Measurements from ENCODE around the gene SNX1. TPM values are rescaled to one million over a fixed set of nuclear protein-coding genes. Genes with fewer than 3 reads are reported as not detected.

Gene SNX1
- total and polyA plus RNA-seq, 2 of the 13 experiments (the other 11 are each of a cell fraction or from before 2014, with no cell fraction given): 29.3 to 60.1 TPM

DNA sequence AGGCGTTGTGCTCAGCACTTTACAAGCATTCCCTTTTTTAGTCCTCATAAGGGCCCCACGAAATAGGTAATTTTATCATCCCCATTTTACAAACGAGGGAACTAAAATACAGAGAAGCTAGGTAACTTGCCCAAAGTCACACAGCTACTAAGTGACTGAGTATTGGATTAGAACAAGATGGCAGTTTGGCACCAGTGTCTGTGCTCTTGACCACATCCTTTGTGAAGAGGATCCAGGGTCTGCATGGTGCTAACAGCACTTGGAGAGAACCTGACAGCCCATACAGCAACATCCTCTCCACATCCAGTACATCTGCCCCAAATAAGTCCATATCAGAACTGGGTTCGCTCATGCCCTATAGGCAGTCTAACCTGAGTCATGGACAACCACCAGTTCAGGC lies 27.6 kb upstream of the SNX1 start (continued):
- TF ChIP-seq, protein P1, sequence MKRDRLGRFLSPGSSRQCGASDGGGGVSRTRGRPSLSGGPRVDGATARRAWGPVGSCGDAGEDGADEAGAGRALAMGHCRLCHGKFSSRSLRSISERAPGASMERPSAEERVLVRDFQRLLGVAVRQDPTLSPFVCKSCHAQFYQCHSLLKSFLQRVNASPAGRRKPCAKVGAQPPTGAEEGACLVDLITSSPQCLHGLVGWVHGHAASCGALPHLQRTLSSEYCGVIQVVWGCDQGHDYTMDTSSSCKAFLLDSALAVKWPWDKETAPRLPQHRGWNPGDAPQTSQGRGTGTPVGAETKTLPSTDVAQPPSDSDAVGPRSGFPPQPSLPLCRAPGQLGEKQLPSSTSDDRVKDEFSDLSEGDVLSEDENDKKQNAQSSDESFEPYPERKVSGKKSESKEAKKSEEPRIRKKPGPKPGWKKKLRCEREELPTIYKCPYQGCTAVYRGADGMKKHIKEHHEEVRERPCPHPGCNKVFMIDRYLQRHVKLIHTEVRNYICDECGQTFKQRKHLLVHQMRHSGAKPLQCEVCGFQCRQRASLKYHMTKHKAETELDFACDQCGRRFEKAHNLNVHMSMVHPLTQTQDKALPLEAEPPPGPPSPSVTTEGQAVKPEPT (CRISPR knock-in tag; IDR thresholded peaks at IDR 0.05; ENCODE audit: low read depth): no peak
- TF ChIP-seq, protein P2, sequence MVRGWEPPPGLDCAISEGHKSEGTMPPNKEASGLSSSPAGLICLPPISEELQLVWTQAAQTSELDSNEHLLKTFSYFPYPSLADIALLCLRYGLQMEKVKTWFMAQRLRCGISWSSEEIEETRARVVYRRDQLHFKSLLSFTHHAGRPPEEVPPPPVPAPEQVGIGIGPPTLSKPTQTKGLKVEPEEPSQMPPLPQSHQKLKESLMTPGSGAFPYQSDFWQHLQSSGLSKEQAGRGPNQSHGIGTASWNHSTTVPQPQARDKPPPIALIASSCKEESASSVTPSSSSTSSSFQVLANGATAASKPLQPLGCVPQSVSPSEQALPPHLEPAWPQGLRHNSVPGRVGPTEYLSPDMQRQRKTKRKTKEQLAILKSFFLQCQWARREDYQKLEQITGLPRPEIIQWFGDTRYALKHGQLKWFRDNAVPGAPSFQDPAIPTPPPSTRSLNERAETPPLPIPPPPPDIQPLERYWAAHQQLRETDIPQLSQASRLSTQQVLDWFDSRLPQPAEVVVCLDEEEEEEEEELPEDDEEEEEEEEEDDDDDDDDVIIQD (CRISPR knock-in tag; IDR thresholded peaks at IDR 0.05; ENCODE audit: low read depth): no peak
- TF ChIP-seq, protein P3, sequence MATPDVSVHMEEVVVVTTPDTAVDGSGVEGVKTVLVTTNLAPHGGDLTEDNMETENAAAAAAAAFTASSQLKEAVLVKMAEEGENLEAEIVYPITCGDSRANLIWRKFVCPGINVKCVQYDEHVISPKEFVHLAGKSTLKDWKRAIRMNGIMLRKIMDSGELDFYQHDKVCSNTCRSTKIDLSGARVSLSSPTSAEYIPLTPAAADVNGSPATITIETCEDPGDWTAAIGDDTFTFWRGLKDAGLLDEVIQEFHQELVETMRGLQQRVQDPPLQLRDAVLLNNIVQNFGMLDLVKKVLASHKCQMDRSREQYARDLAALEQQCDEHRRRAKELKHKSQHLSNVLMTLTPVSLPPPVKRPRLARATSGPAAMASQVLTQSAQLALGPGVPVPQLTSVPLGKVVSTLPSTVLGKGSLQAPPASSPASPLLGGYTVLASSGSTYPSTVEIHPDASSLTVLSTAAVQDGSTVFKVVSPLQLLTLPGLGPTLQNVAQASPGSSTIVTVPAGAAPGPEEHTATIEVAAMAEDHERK (CRISPR knock-in tag; IDR thresholded peaks at IDR 0.05; ENCODE audit: low read depth): no peak
- TF ChIP-seq ZNF44 (CRISPR knock-in tag; IDR thresholded peaks at IDR 0.05) (no peak), ZNF891 (CRISPR knock-in tag; IDR thresholded peaks at IDR 0.05) (no peak), CBX5 (CRISPR knock-in tag; IDR thresholded peaks at IDR 0.05; ENCODE audit: borderline replicate concordance) (no peak), ZNF121 (CRISPR knock-in tag; IDR thresholded peaks at IDR 0.05) (no peak)
- TF ChIP-seq, protein P4, sequence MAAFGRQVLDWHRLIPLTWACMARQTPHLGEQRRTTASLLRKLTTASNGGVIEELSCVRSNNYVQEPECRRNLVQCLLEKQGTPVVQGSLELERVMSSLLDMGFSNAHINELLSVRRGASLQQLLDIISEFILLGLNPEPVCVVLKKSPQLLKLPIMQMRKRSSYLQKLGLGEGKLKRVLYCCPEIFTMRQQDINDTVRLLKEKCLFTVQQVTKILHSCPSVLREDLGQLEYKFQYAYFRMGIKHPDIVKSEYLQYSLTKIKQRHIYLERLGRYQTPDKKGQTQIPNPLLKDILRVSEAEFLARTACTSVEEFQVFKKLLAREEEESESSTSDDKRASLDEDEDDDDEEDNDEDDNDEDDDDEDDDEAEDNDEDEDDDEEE (CRISPR knock-in tag; IDR thresholded peaks at IDR 0.05): no peak

Measured in HepG2 (cell line).